Thoracic aorta (tissue), 2 donors: Measurements from ENCODE around the gene PIEZO1. TPM values are rescaled to one million over a fixed set of nuclear protein-coding genes. Genes with fewer than 3 reads are reported as not detected.

Experiments
- ATAC-seq: fragments of 150-250 bp; one replicate; pipeline ENCODE4 v1.8.0; 2017; ENCODE audit warnings: low read depth; ENCODE audit not compliant: insufficient number of reproducible peaks, low FRiP score
- DNase-seq: peaks from one replicate; pipeline ENCODE4 v3.0.0-alpha.2; 2020; ENCODE audit warnings: low spot score
- H3K27ac ChIP-seq, 2 donors: fragments of 200-600 bp; sonication (generic); 1 replicate in 1 of 2; 2 replicates in 1 of 2; pipeline ENCODE4 v1.5.1; 2016; ENCODE audit warnings: mild to moderate bottlenecking in 2 of 2, moderate library complexity in 2 of 2
- H3K27me3 ChIP-seq: fragments of 200-600 bp; sonication (generic); replicated peaks from 2 replicates; pipeline ENCODE4 v1.6.0; 2016; ENCODE audit warnings: mild to moderate bottlenecking; ENCODE audit not compliant: insufficient read depth
- H3K36me3 ChIP-seq: fragments of 200-600 bp; sonication (generic); one replicate; pipeline ENCODE4 v1.5.1; 2016
- H3K4me1 ChIP-seq, 2 donors: fragments of 200-600 bp; sonication (generic); 1 replicate in 1 of 2; 2 replicates in 1 of 2; pipeline versions ENCODE4 v1.5.1 to v1.6.0; 2016; ENCODE audit warnings: low read depth in 2 of 2, mild to moderate bottlenecking in 1 of 2; ENCODE audit not compliant: control insufficient read depth in 1 of 2
- H3K4me3 ChIP-seq: fragments of 200-600 bp; sonication (generic); 2 replicates; pipeline ENCODE4 v1.5.1; 2016; ENCODE audit warnings: mild to moderate bottlenecking
- H3K9me3 ChIP-seq: fragments of 200-600 bp; sonication (generic); 2 replicates; pipeline ENCODE4 v1.5.1; 2016
- CTCF ChIP-seq: fragments of 200-600 bp; sonication (generic); IDR thresholded peaks from one replicate; pipeline ENCODE4 v1.5.1; 2019; ENCODE audit warnings: antibody characterized with exemption
- total RNA-seq, 2 donors: library from RNA; depleted of rRNA; stranded (reverse); fragments of >200 nt; gene quantifications; one replicate each; pipeline versions ENCODE4 v1.1.0 to v1.2.3, GENCODE V29; 2016

Gene PIEZO1
- total RNA-seq, 2 donors from 2014 or later: 108 to 179 TPM

DNA sequence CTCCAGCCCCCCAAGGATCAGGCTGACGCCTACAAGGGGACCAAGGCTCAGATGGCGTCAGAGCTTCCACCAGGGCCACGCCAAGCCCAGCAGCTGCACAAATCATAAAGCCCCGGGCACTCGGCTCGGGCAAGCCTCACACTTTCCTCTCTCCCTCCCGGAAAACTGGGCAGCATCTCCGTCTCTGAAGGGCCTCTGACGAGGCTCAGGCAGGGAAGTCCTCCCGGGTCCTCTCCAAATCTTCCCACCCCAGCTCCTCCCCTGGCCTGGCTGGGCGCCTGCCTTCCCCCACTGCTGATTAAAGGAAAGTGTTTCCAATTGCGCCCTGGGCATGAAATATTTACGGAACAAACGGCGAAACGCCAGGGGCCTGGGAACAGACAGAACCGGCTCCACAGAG is 38.5 kb downstream of the PIEZO1 start:
- TF ChIP-seq CTCF: no peak
- H3K27me3 ChIP-seq: no peaks in the 10 kb centered on the region
- no peak overlapping the region for H3K4me3 ChIP-seq
- DNase-seq (no peak), ATAC-seq (no peak)
- H3K36me3 ChIP-seq: no peaks in the 10 kb centered on the region
- no peaks in the 10 kb centered on the region for H3K9me3 ChIP-seq
- no peak overlapping the region for H3K27ac ChIP-seq
- H3K4me1 ChIP-seq: peaks cover 0 to 16% of the 10 kb centered on the region in 2 donors

DNA sequence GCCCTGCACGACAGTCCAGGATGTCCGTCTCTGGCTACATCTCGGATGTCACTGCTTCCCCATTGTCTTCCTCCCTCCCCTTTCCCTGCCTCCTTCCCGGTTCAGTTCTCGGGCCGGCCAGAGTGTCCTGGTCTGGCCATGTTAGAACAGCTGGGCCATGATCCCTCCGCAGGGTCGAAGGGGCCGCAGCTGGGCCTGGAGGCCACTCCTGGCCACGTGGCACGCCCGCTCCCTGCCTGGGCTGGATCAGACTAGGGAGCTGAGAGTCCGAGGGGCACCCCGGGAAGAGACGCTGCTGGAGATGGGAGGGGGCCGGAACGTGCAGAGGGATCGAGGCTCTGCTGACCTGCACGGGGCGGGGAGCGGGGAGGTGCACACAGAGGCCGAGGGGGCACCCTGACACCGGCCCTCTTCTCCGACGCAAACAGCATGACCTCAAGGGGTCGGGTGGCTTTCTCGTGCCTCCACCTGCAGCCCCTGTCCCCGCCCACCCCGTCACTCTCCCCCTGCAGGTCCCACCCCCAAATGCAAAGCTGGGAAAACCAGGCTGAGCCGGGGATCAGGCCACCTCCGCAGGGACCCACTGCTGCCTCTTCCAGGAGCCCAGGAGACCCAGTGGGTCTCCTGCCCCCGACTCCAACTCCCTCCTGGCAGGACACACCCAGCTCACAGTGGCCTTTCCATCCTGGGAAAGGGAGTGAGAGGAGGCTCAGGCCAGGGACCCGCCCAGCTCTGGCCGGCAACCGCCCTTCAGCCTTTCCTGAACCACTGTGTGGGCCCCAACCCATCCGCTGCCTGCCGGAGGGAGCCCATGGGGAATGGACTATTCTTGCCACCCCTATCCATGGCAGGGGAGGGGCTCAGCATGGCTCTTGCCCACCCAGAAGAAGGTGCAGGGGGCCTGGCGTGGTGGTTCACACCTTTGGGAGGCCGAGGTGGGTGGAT is 40.2 kb downstream of the PIEZO1 start:
- peaks cover 8% of the 10 kb centered on the region for H3K36me3 ChIP-seq
- DNase-seq (no peak), ATAC-seq (no peak)
- peaks cover 0 to 16% of the 10 kb centered on the region in 2 donors for H3K4me1 ChIP-seq
- no peak for TF ChIP-seq CTCF
- no peaks in the 10 kb centered on the region for H3K27me3 ChIP-seq
- no peak overlapping the region for H3K27ac ChIP-seq
- no peaks in the 10 kb centered on the region for H3K9me3 ChIP-seq
- H3K4me3 ChIP-seq: no peak overlapping the region

GRCh38 chr16:88743693-88744576 is 41.1 kb downstream of the PIEZO1 start:
- no peaks in the 10 kb centered on the region for H3K27me3 ChIP-seq
- H3K4me1 ChIP-seq: peaks cover 0 to 16% of the 10 kb centered on the region in 2 donors
- TF ChIP-seq CTCF: peak; percentile 87
- ATAC-seq (no peak), DNase-seq (peak; percentile 26)
- H3K36me3 ChIP-seq: peaks cover 8% of the 10 kb centered on the region
- no peaks in the 10 kb centered on the region for H3K9me3 ChIP-seq
- H3K4me3 ChIP-seq: no peak overlapping the region
- no peak overlapping the region for H3K27ac ChIP-seq

DNA sequence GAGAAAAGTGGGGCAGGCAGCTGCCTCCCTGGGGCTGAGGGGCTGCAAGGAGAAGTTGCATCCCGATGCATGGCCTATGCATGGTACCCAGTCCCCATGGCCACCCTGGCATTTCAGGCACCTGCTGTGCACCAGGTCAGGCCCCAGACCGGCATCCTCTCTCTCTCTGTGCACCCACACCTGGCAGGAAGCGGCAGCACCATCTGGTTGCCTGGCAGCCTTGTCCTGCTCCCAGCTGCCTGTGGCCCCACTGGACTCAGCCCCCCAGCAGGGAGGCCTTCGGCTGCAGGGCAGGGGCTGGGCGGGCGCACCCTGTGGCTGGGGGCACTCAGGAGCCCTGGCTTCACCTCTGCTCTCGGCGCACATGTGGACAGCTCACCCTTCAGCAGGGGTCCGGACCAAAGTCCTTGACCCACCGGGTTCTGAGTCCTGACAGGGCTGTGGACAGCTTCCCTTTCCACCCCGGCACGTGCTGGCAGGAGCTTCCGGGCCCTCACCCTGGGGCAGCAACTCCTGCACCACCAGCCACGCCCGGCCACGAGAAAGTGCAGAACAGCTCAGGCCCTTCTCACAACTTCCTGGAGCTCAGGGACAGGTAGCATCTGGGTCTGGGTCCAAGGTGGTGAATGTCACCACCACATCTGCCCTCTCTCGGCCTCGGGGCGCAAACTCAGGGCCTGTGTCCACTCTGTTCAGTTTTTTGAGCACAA is 42.0 kb downstream of the PIEZO1 start:
- no peak for DNase-seq
- Histone ChIP-seq H3K27ac (no peak overlapping the region), H3K4me1 (peaks cover 0 to 16% of the 10 kb centered on the region in 2 donors), H3K4me3 (no peak overlapping the region), H3K9me3 (no peaks in the 10 kb centered on the region), H3K27me3 (no peaks in the 10 kb centered on the region), H3K36me3 (peaks cover 8% of the 10 kb centered on the region)
- ATAC-seq: no peak
- TF ChIP-seq CTCF: no peak
